MM.1S (cell line): ENCODE data around the gene CEP85.

Experiments
- CTCF ChIP-seq: fragments of 300-600 bp; sonication (generic); IDR thresholded peaks from 2 replicates; pipeline ENCODE4 v1.5.1; 2016; ENCODE audit warnings: antibody characterized with exemption, low read length, mixed read lengths
- EZH2 ChIP-seq: fragments of 300-600 bp; sonication (generic); optimal IDR thresholded peaks from 2 replicates; pipeline ENCODE3; 2017; ENCODE audit warnings: low read depth, mild to moderate bottlenecking, antibody characterized with exemption, low read length, mixed read lengths

GRCh38 chr1:26197301-26197700 is 36.7 kb upstream of the CEP85 start:
- TF ChIP-seq CTCF = no peak
- TF ChIP-seq EZH2 = no peak
